Heart left ventricle (tissue), 13 donors: ENCODE measurements around the gene GPR37.

Source experiments
- POLR2A ChIP-seq, 2 donors: fragments of 450-650 bp; IDR thresholded peaks; one replicate each; pipeline ENCODE4 v1.6.1; 2017; ENCODE audit warnings: antibody characterized with exemption in 2 of 2, mild to moderate bottlenecking in 2 of 2, moderate library complexity in 2 of 2
- TF ChIP-seq, protein P1 (sequence below), 12 donors: fragments of 200-600 bp; sonication (generic) in 4 of 12; IDR thresholded peaks; one replicate each; pipeline versions ENCODE4 v1.5.0 to v1.8.0; 2018 to 2022; ENCODE audit warnings: antibody characterized with exemption in 12 of 12, mild to moderate bottlenecking in 5 of 12
- donor health status: ischemic (EF 13 %, LVEDD 7.1; RV severe dilation, severe dysfunction).
- donor health status: DM: no; HTN: yes; CAD: no.
- donor health status: DM: no; HTN: no; CAD: no.
- donor health status: ischemic (EF 25% LVEDD 6.9; RV normal size, moderate dysfunction).
- donor health status: ischemic (EF 25% LVEDD 5.7; RV mildly dilated, moderate dysfunction).
- donor health status: ischemic (EF 35%, LVEDD 5.7; RV mildly dilated, moderate dysfunction).
- donor health status: nonischemic (EF 11% LVEDD 7.7; RV severe dilation, severe dysfunction).
- donor health status: DM: yes; HTN: yes; CAD: no.
- donor health status: PGD.
- donor health status: ischemic (EF 29% LVEDD 5.4; RV normal size, mild dysfunction).
- donor health status: nonischemic (EF 23%, LVEDD 6.1; RV moderate dilation, normal function).

DNA sequence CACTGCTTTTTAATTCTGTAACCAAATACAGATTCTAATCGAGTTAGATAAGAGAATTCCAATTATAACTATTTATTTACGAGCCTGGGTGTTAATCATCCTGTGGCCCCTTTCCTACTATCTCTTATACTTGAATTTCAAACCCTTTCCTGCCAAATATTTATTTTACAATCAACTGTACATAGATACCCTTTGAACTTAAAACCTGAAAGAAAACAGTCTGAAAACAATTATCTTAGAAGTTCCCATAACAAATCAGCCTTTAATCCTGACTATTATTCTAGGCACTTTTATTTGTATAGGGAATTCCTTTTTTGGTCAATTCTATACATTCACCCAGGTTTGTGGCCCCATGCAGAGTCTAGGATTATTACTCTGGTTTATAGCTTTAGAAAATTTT lies 10.6 kb upstream of the GPR37 start:
- TF ChIP-seq, protein P1, sequence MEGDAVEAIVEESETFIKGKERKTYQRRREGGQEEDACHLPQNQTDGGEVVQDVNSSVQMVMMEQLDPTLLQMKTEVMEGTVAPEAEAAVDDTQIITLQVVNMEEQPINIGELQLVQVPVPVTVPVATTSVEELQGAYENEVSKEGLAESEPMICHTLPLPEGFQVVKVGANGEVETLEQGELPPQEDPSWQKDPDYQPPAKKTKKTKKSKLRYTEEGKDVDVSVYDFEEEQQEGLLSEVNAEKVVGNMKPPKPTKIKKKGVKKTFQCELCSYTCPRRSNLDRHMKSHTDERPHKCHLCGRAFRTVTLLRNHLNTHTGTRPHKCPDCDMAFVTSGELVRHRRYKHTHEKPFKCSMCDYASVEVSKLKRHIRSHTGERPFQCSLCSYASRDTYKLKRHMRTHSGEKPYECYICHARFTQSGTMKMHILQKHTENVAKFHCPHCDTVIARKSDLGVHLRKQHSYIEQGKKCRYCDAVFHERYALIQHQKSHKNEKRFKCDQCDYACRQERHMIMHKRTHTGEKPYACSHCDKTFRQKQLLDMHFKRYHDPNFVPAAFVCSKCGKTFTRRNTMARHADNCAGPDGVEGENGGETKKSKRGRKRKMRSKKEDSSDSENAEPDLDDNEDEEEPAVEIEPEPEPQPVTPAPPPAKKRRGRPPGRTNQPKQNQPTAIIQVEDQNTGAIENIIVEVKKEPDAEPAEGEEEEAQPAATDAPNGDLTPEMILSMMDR (IDR thresholded peaks at IDR 0.05) = no peak
- no peak for TF ChIP-seq POLR2A (IDR thresholded peaks at IDR 0.05)
